Measurements from ENCODE around the gene CALM3.
A peak's percentile ranks its signal among the peaks of the same experiment; 100 is the strongest.

The CALM3 gene

DNA sequence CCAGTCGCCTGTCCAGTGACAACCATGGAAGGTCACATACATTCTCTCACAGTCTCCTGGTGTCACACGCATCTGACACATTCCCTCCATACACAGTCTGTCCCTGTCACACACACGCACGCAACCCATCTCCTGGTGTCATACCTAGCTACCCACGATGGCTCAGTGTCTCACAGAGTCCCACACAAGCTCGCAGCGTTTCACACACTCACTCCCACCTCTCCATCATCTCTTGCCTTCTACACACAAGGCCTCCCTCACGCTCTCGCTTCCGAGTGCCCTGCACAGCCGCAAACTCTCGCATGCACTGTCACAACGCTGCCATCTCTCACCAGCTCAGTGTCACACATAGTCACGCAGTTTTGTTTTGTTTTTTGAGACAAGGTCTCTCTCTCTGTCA, 36.1 kb downstream of the CALM3 start:
- no peak for DNase-seq (ENCODE audit: low spot score)

DNA sequence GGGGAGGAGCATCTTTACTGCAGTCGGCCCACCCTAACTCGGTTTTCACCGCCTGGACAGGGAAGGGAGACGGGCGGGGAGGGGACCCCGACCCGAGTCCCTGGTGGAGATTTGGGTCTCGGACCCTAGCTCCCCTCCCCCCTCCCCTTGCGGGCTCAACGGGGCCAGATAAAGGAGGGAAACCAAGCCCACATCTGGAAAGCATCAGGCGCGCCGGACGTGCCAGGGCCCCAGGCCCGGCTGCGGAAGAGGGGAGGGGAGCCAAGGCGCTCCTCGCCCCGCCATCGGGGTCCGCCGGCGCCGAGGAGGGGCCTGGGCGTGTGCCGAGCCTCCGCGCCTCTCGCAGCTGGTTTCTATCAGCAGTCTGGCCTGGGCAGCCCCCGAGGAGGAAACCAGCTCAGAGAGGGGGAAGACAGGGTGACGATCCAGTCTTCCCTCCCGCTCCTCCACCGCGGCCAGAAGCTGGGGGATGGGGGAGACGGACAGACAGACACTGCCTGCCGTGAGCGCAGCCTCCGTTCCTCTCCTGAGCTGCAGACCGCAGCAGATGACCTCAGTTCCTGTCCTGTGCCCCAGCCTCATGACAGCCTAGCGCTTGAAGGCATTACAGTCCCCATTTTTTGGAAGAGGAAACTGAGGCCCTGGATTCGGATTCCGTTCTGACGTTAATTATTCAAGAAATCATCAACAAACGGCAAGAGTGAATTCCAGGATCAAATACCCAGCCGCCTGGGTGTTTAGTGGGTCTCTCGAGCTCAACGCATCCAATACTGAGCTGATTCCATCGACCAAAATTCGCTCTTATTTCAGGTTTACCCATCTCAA, 38.4 kb downstream of the CALM3 start:
- no peak for DNase-seq (ENCODE audit: low spot score)

DNA sequence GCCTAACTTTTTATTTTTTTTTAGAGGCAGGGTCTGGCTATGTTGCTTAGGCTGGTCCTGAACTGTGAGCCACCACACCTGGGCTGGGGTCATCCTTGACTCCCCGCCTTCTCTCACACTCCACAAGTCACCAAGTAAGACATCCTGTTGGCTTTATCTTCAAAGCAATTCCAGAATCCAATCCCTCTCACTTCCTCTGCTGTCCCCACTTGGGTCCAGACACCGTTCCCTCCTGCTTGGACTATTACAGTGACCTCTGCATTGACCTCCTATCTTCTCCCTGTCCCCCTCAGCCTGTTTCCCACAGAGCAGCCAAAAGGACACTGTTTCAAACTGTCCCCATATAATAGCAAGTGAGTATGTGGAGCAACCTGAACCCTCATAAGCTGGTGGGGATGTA, 39.5 kb downstream of the CALM3 start:
- no peak for DNase-seq (ENCODE audit: low spot score)

DNA sequence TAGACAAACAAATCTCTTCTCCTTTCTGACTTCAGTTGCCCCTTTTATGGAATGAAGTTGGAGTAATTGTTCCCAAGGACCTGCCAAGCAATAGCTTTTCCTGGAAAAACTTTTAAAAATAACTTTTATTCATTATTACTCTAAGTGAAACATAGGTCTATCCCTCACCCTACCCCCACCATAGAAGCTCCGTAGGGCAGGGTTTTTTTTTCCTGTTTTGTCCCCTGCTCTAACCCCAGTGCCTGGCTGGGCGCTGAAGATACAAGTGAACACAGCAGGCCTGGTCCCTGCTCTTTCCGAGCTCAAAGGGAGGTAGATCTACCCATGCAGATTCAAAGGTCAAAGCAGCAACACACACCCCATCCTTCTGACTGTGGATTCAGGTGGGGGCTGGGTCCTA, 43.6 kb downstream of the CALM3 start:
- no peak for DNase-seq (ENCODE audit: low spot score)

DNA sequence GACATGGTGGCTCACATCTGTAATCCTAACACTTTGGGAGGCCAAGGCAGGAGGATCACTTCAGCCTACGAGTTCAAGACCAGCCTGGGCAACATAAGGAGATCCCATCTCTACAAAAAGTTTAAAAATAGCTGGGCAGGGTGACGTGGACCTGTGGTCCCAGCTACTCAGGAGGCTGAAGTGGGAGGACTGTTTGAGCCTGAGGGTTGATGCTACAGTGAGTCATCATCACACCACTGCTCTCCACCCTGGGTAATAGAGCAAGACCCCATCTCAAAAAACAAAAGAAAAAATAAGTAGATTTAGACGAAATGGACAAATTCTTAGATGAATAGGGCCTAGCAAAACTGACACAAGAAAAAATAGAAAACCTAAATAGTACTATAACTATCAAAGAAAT, 45.3 kb downstream of the CALM3 start:
- no peak for DNase-seq (ENCODE audit: low spot score)

DNA sequence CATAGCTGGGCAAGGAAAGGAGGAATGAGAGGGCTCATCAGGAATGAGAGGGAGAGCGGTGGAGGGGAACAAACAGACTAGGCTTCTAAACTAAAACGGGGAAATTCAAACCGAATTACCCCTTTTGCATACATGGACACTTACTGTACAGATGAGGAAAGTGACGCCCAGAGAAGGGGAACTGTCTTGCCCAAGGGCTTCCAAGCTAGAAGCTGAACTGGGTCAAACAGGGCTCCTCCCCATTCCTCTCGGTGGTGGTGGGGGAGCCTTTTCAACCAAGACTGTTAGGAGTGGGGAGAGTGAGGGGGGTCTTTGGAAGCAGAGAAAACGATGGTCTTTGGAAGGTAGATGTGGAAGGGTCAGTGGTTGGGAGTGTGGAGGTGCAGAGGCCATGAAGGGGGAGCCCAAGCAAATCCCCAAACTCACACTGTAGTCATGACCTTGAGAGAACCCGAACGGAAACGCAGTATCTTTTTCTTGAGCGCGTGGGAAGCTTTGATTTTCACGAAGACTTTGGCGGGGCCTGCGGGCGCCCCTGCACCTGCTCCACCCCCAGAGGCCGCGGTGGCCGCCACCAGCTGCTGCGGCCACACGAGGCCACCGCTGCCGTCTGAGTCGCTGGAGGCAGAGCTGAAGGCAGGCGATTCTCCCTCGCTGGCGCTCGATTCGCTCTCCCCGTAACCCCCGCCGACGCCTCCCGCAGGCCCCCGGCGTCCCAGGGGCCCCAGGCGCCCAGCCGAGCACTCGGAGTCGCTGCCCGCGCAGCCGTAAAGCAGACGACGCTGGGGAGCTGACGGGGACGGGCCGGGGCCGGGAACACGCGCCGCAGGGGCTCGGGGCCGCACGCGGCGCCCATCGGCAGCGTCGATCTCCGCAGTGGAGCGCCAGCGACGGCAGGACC, 47.2 kb downstream of the CALM3 start:
- no peak for DNase-seq (ENCODE audit: low spot score)

DNA sequence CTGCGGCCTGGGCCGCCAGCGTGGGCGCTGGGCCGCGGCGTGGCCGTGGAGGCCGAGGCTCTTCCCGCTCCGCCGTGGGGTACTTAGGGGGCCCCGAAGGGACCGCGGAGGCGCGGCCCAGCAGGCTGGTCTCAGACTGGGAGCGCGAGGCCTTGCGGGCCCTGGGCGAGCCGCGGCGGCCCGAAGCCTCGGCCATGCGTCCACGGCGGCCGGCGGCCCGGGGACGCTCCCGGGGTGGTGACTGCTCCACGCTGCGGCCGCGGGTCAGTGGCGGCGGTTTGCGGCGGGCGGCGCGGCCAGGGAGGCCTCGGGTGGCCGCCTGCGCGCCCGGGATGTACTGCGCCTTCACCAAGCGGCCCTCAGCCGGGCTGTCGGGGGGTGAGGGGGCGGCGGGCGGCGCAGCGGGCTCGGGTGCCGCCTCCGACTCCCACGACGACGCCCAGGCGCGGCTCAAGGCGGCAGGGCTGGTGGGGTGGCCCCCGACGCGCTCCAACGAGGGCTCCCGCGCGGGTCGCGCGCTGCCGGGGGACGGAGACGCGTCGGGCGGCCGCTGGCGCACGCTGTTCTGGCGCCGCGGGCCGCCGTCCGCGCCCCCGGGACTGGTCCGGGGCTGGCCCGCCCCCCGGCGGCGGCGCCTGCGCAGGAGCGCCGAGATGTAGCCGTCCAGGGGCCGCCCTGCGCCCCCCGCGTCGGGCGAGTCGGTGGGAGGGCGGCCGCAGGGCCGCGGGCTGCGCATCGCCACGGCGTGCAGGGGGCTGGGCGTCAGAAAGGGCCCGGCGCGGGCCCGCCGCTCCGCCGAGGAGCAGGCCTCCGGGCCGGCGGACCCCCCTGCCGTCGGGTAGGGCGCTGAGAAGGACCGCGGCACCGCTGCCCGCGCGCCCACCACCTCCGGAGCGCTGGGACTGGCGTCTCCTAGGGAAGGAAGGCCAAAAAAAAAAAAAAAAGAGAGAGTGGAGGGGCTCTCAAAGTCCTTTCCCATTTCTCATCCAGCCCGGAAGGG, 48.1 kb downstream of the CALM3 start:
- DNase-seq (ENCODE audit: low spot score) = no peak

DNA sequence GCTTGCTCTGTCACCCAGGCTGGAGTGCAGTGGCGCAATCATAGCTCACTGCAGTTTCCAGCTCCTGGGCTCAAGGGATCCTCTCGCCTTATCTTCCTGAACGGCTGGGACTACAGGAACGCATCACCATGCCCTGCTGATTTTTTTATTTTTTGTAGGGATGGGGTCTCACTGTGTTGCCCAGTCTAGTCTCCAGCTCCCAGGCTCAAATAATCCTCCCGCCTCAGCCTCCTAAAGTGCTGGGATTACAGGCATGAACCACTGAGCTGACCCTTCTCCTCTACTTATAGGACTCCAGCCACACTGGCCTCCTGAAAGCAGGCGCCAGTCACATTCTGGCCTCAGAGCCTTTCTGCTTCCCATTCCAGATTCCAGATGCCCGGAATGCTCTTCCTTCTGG, 49.3 kb downstream of the CALM3 start:
- DNase-seq (ENCODE audit: low spot score) = no peak

DNA sequence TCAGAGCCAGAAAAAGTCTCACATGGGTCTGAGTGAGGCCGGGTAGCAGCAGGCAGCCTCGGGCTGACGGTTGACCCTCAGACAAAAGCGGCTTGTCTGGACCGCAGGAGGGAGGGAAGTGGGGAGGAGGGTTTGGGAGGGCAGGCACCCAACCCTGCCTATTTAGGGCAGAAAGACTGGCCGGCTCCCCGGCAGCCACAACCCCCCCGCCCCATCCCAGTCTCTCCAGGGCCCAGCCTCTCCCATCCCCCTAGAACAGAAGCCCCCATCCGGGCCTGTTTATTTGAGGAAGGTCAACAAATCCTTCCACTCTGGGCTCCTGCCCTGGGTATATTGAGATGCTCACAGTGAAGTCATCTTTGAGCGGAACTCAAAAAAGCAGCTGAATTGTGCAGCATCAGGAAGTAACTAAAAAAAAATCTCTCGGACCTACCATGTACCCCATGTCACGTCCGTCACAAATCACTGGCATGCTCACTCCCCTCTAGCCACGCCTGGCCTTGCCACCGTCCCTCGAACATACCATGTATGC, 53.6 kb downstream of the CALM3 start:
- peak; percentile 68 for DNase-seq (ENCODE audit: low spot score)

DNA sequence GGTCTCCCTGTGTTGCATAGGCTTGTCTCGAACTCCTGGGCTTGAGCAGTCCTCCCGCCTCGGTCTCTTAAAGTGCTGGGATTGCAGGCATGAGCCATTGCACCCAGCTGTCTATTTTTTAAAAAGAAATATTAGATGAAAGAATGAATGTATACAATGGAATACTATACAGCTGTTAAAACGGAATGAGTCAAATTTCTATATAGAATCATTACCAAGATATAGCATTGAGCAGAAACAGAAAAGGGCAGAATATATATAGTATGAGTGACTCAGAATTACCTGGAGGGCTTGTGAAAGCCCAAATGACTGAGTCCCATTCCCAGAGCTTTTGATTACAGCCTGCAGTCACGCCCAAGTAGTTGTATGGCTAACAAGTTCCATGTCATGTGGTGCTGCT, 55.4 kb downstream of the CALM3 start:
- DNase-seq (ENCODE audit: low spot score) = no peak

DNA sequence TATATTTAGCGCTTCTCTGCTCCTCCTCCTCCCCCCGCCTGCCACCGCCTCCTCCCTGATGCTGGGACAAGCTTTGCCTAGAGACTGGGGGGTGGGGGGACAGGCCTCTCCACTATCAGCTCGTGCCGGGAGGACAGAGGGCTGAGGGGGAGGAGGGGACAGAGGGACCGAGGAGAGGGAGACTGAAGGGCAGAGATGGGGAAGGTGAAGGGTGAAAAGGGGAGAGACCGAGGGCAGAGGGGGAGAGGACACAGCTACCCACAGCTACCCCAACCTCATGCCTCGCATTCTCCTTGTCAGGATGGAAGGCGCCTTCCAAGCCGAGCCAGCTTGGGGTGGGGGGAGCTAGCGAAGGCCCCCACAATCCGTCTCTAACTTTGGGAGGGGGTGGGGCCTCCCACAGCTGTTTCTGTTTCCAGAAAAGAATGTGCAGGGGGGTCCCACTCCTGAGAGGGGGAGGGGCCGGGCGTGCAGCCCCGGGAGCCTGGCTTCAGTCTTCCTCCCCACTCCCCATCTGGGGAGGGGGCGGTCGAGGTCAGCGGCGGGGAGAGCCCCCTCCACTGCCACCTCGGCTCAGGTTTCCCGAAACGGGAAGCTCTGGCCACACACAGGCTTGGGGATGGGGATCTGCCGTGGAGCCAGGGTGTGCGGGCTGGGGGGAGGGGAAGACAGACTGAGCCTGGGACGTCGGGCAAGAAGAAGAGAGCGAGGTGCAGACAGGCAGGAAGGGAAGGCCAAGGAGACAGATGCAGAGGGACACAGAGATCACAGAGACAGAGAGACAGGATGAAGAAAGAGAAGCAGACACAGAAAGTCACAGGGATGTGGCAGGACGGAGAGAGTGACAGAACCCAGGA, 58.2 kb downstream of the CALM3 start:
- no peak for DNase-seq (ENCODE audit: low spot score)

DNA sequence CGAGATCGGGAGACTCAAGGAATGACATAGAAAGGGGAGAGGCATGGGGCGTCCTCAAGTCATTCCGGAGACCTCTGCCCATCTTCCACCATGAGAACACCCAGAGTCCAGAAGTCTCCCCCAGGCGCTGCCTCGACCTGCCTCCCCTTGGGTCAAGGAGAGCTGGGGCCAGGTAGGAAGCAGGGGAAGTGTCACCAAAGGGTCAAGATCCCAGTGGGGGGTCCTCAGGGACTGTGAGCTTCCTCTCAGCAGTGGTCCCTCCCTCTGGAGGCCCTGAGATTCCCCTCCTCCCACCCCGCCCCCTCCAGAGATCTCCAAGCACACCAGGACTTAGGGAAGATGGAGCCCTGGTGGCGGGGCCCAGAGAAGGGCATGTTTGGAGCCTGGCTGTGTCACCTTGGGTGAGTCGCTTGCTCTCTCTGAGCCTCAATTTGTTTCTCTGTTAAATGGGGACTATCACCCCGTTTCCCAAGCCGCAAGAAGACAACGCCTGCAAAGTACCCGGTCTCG, 58.9 kb downstream of the CALM3 start:
- DNase-seq (ENCODE audit: low spot score) = no peak

Measured in COLO829 (cell line).